Esophagus squamous epithelium (tissue), 5 donors: ENCODE measurements around the gene ZNF280A. TPM values are rescaled to one million over a fixed set of nuclear protein-coding genes. Genes with fewer than 3 reads are reported as not detected.
"Not testable (repeated sequence)": the region's sequence is repeated elsewhere in the genome, so short reads cannot be mapped to it uniquely, and the experiment has no call there.

Source experiments
- DNase-seq: peaks from one replicate; lab custom pipeline; 2025; lab: John Stamatoyannopoulos, UW
- H3K27ac ChIP-seq, 4 donors: fragments of 200-600 bp; sonication (generic); one replicate each; pipeline ENCODE4 v1.5.1; 2016 to 2019; ENCODE audit warnings: mild to moderate bottlenecking in 1 of 4
- H3K27me3 ChIP-seq, 4 donors: fragments of 200-600 bp; sonication (generic); 1 replicate in 3 of 4; 2 replicates in 1 of 4; pipeline versions ENCODE4 v1.5.1 to v1.6.0; 2017 to 2021; ENCODE audit warnings: antibody characterized with exemption in 1 of 4
- H3K36me3 ChIP-seq, 3 donors: fragments of 200-600 bp; sonication (generic); one replicate each; pipeline ENCODE4 v1.5.1; 2016 to 2019
- H3K4me1 ChIP-seq, 3 donors: fragments of 200-600 bp; sonication (generic); one replicate each; pipeline ENCODE4 v1.5.1; 2017 to 2019
- H3K4me3 ChIP-seq, 4 donors: fragments of 200-600 bp; sonication (generic); 1 replicate in 3 of 4; 2 replicates in 1 of 4; pipeline ENCODE4 v1.5.1; 2016 to 2019; ENCODE audit warnings: mild to moderate bottlenecking in 2 of 4, moderate library complexity in 1 of 4
- H3K9me3 ChIP-seq, 3 donors: fragments of 200-600 bp; sonication (generic); one replicate each; pipeline ENCODE4 v1.5.1; 2016 to 2019
- CTCF ChIP-seq, 6 experiments: fragments of 450-650 bp in 4 of 6; fragments of 200-600 bp in 2 of 6; sonication (generic) in 2 of 6; IDR thresholded peaks; one replicate each; pipeline ENCODE4 v1.5.1; 2016 to 2019; ENCODE audit warnings: antibody characterized with exemption in 6 of 6, mild to moderate bottlenecking in 4 of 6, moderate library complexity in 4 of 6
- POLR2A ChIP-seq, 4 donors: fragments of 450-650 bp; IDR thresholded peaks; one replicate each; pipeline ENCODE4 v1.6.1; 2017; ENCODE audit warnings: antibody characterized with exemption in 4 of 4, mild to moderate bottlenecking in 4 of 4, moderate library complexity in 3 of 4
- whole genome bisulfite sequencing, 2 donors: methylation state at CpG; one replicate each; pipeline ENCODE4 v1.1.5; 2018; 5-methylcytosine and 5-hydroxymethylcytosine counted together
- intact Hi-C: fragments of 100-400 bp; cut with DNase I; formaldehyde crosslinking; loops from one replicate; pipeline ENCODE4 v1.15.0; 2022
- total RNA-seq, 4 donors: library from RNA; depleted of rRNA; stranded (reverse); fragments of >200 nt; gene quantifications; one replicate each; pipeline ENCODE4 v1.1.0, GENCODE V29; 2016
- donor health status: DM: yes; HTN: yes; CAD: no.

ZNF280A gene
- total RNA-seq, 4 donors from 2014 or later, result not detected

GRCh38 chr22:22535662-22536061, 15.6 kb upstream of the ZNF280A start:
- Histone ChIP-seq H3K4me1 (no peaks in the 10 kb centered on the region), H3K9me3 (no peaks in the 10 kb centered on the region), H3K27me3 (peaks cover 0 to 11% (median 0%) of the 10 kb centered on the region in 4 donors), H3K4me3 (no peak overlapping the region), H3K27ac (no peak overlapping the region), H3K36me3 (no peaks in the 10 kb centered on the region)
- WGBS, 2 donors, result 62 to 79% methylated on average over 3 of the region's 3 CpGs
- intact Hi-C loops, result no loop called here
- TF ChIP-seq POLR2A (IDR thresholded peaks at IDR 0.05) (no peak), CTCF (IDR thresholded peaks at IDR 0.05) (no peak)
- DNase-seq, result no peak

DNA sequence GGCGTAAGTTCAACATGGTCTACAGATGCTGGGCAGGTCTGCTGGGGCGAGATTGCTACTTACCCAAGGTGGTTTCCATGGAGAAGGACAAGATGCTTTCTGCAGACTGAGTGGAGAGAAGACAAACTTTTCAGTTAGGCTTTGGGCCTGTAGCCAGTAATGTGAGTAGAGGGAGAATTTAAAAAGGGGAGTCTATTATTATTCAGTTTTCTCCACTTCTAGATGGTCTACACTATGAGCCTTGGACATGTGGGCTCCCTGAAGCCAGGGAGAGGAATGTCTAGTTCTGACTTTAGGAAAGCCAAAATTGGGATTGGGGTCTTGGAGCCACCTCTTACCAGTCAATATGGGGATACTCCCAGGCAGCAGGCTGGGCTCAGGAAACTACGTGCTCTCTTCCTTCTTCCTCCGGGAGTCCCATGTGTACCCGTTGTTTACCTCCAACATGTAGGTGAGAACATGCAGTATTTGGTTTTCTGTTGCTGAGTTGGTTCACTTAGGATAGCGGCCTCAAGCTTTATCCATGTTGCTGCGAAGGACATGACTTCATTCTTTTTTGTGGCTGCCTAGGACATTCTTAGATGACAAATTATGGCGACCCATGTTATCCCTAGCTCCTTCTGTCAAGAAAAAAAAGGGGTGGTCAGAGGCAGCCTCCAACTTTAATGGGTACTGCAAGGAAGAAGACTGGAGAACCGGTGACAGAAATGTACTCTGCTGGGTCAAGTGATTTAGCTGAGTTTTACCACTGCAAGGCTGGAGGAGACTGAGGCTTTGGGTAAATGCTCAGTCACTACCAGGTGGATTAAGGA, 14.7 kb upstream of the ZNF280A start:
- intact Hi-C loops, result no loop called here
- H3K9me3 ChIP-seq, result no peaks in the 10 kb centered on the region
- H3K27me3 ChIP-seq, result peaks cover 0 to 11% (median 0%) of the 10 kb centered on the region in 4 donors
- no peak overlapping the region for H3K4me3 ChIP-seq
- TF ChIP-seq CTCF (IDR thresholded peaks at IDR 0.05) (no peak), POLR2A (IDR thresholded peaks at IDR 0.05) (no peak)
- no peak for DNase-seq
- 67 to 84% methylated on average over 8 of the region's 9 CpGs for WGBS, 2 donors
- no peaks in the 10 kb centered on the region for H3K4me1 ChIP-seq
- no peak overlapping the region for H3K27ac ChIP-seq
- H3K36me3 ChIP-seq, result no peaks in the 10 kb centered on the region

GRCh38 chr22:22533863-22534262, 13.8 kb upstream of the ZNF280A start:
- WGBS, 2 donors, result 58 to 67% methylated on average over 5 of the region's 5 CpGs
- no peak for DNase-seq

GRCh38 chr22:22533417-22533816, 13.3 kb upstream of the ZNF280A start:
- no peak overlapping the region for H3K27ac ChIP-seq
- TF ChIP-seq CTCF (IDR thresholded peaks at IDR 0.05) (no peak), POLR2A (IDR thresholded peaks at IDR 0.05) (no peak)
- WGBS, 2 donors, result 67% methylated on average over 1 of the region's 1 CpG; no CpG with 5 or more reads in 1 of the 2 donors
- no peaks in the 10 kb centered on the region for H3K36me3 ChIP-seq
- H3K4me1 ChIP-seq, result no peaks in the 10 kb centered on the region
- H3K27me3 ChIP-seq, result peaks cover 0 to 15% (median 0%) of the 10 kb centered on the region in 4 donors
- intact Hi-C loops, result no loop called here
- H3K9me3 ChIP-seq, result no peaks in the 10 kb centered on the region
- H3K4me3 ChIP-seq, result no peak overlapping the region
- DNase-seq, result no peak

More at GRCh38 chr22:22533863-22534262, 13.8 kb upstream of the ZNF280A start:
- Histone ChIP-seq H3K27me3 (peaks cover 0 to 13% (median 0%) of the 10 kb centered on the region in 4 donors), H3K27ac (no peak overlapping the region), H3K4me3 (no peak overlapping the region), H3K4me1 (no peaks in the 10 kb centered on the region), H3K36me3 (no peaks in the 10 kb centered on the region), H3K9me3 (no peaks in the 10 kb centered on the region)
- intact Hi-C loops, result no loop called here
- TF ChIP-seq POLR2A (IDR thresholded peaks at IDR 0.05) (no peak), CTCF (IDR thresholded peaks at IDR 0.05) (no peak)

DNA sequence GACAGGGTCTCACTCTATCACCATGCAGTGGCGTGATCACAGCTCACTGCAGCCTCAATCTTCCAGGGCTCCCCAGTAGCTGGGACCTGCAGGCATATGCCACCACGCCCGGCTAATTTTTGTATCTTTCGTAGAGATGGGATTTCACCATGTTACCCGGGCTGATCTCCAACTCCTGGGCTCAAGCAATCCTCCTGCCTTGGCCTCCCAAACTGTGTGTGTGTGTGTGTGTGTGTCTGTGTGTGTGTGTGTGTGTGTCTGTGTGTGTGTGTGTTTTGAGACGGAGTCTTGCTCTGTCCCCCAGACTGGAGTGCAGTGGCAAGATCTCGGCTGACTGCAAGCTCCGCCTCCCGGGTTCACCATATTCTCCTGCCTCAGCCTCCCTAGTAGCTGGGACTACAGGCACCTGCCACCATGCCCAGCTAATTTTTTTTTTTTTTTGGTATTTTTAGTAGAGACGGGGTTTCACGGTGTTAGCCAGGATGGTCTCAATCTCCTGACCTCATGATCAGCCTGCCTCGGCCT, 12.5 kb upstream of the ZNF280A start:
- H3K36me3 ChIP-seq, H3K4me3 ChIP-seq, H3K4me1 ChIP-seq, DNase-seq, intact Hi-C loops, H3K27ac ChIP-seq, H3K9me3 ChIP-seq: not testable (repeated sequence)
- WGBS, 2 donors, result 85 to 86% methylated on average over 6 to 11 of the region's 12 CpGs
- peaks cover 0 to 21% (median 0%) of the 10 kb centered on the region in 4 donors for H3K27me3 ChIP-seq
